Fibroblast of the aortic adventitia (primary cell): ENCODE results near the gene FANCD2OS. TPM values are rescaled to one million over a fixed set of nuclear protein-coding genes. Genes with fewer than 3 reads are reported as not detected.
"Not testable (repeated sequence)": the region's sequence is repeated elsewhere in the genome, so short reads cannot be mapped to it uniquely, and the experiment has no call there.

Experiments used
- DNase-seq: peaks from one replicate; pipeline ENCODE4 v3.0.0-alpha.2; 2010; ENCODE audit warnings: low read depth
- H3K4me3 ChIP-seq: 2 replicates; pipeline ENCODE4 v1.5.1; 2011; ENCODE audit warnings: low read depth, mild to moderate bottlenecking, control low read depth, low read length, moderate library complexity
- total RNA-seq: library from RNA; depleted of rRNA; stranded (reverse); fragments of >200 nt; gene quantifications from 2 replicates; pipeline ENCODE4 v1.2.3, GENCODE V29; 2012; ENCODE audit warnings: low replicate concordance
- TF ChIP-seq, protein P1 (sequence below): IDR thresholded peaks from 2 replicates; pipeline ENCODE4 v1.5.1; 2011; ENCODE audit warnings: mild to moderate bottlenecking, low read length, control low read depth, inconsistent platforms; ENCODE audit not compliant: insufficient read depth

Gene FANCD2OS
- total RNA-seq, 1 donor, result not detected

- no peak overlapping the region for H3K4me3 ChIP-seq
- DNase-seq, result no peak
- TF ChIP-seq, protein P1, sequence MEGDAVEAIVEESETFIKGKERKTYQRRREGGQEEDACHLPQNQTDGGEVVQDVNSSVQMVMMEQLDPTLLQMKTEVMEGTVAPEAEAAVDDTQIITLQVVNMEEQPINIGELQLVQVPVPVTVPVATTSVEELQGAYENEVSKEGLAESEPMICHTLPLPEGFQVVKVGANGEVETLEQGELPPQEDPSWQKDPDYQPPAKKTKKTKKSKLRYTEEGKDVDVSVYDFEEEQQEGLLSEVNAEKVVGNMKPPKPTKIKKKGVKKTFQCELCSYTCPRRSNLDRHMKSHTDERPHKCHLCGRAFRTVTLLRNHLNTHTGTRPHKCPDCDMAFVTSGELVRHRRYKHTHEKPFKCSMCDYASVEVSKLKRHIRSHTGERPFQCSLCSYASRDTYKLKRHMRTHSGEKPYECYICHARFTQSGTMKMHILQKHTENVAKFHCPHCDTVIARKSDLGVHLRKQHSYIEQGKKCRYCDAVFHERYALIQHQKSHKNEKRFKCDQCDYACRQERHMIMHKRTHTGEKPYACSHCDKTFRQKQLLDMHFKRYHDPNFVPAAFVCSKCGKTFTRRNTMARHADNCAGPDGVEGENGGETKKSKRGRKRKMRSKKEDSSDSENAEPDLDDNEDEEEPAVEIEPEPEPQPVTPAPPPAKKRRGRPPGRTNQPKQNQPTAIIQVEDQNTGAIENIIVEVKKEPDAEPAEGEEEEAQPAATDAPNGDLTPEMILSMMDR, result no peak
Measured at GRCh38 chr3:10074666-10075065, 33.4 kb downstream of the FANCD2OS start.

GRCh38 chr3:10070077-10070476 lies 38.0 kb downstream of the FANCD2OS start:
- H3K4me3 ChIP-seq, DNase-seq: not testable (repeated sequence)

DNA sequence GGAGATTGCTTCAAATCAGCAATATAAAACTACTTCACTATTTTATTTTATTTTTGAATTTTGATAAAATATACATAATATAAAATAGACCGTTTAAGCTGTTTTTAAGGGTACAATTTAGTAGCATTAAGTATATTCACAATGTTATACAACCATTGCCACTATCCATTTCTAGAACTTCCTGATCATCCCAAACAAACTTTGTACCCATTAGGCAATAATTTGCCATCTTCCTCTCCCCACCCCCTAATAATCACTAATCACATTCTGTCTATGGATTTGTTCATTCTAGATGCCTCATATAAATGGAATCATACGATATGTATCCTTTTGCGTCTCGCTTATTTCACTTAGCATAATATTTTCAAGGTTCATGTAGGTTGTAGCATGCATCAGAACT lies 53.0 kb downstream of the FANCD2OS start:
- no peak overlapping the region for H3K4me3 ChIP-seq
- no peak for DNase-seq
- TF ChIP-seq, protein P1, result no peak

Other genes with a start within 250 kb of the FANCD2OS start
- not detected in 2 replicates for gene CIDEC, start 228.0 kb downstream of the FANCD2OS start, total RNA-seq
- 9.8 and 25.8 TPM in 2 replicates for gene JAGN1, start 217.6 kb downstream of the FANCD2OS start, total RNA-seq
- gene IL17RE, start 205.4 kb downstream of the FANCD2OS start, total RNA-seq, result 1.5 and 3.1 TPM in 2 replicates
- 47.9 and 52.2 TPM in 2 replicates for gene IL17RC, start 191.2 kb downstream of the FANCD2OS start, total RNA-seq
- gene CRELD1, start 174.4 kb downstream of the FANCD2OS start, total RNA-seq, result 7.2 and 13.2 TPM in 2 replicates
- gene PRRT3, start 155.8 kb downstream of the FANCD2OS start, total RNA-seq, result 4.2 and 5.5 TPM in 2 replicates
- 17.9 and 59.7 TPM in 2 replicates for gene EMC3, start 121.4 kb downstream of the FANCD2OS start, total RNA-seq
- gene FANCD2, start 81.8 kb downstream of the FANCD2OS start, total RNA-seq, result 2.2 and 26.8 TPM in 2 replicates
- 34.2 and 172 TPM in 2 replicates for gene BRK1, start 7.4 kb upstream of the FANCD2OS start, total RNA-seq
- 29.9 and 32.2 TPM in 2 replicates for gene VHL, start 33.5 kb upstream of the FANCD2OS start, total RNA-seq
- gene IRAK2, start 56.7 kb upstream of the FANCD2OS start, total RNA-seq, result 0.90 and 9.1 TPM in 2 replicates
- 20.8 and 25.6 TPM in 2 replicates for gene TATDN2, start 140.2 kb upstream of the FANCD2OS start, total RNA-seq
- gene GHRL, start 184.7 kb upstream of the FANCD2OS start, total RNA-seq, result not detected in 2 replicates
- 94.8 and 164 TPM in 2 replicates for gene SEC13, start 212.9 kb upstream of the FANCD2OS start, total RNA-seq